DMS53 (cell line): ENCODE measurements around the gene MCOLN1.

Experiments used
- DNase-seq: peaks from one replicate; lab custom pipeline; 2025; lab: John Stamatoyannopoulos, UW

Gene MCOLN1

DNA sequence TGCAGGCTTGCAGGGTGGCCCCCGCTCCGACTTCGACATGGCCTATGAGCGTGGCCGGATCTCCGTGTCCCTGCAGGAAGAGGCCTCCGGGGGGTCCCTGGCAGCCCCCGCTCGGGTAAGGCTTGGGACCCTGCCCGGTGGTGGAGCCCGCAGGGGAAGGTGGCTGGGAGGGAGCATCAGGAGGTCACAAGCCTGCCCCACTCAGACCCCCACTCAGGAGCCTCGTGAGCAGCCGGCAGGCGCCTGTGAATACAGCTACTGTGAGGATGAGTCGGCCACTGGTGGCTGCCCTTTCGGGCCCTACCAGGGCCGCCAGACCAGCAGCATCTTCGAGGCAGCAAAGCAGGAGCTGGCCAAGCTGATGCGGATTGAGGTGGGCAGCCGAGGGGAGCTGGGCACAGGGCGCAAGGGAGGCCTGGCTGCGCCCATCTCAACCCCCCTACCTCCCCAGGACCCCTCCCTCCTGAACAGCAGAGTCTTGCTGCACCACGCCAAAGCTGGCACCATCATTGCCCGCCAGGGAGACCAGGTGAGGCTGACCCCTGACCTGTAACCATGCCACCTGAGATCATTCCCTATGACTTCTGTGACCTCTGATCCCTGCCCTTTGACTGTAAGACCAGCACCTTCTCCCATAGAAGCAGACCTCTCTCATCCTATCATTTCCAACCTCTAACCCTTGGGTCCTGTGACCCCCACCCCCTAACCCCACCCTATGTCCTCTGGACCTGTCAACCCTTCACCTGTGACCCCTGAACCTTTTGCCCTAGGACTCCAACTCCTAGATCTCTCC, 20.3 kb downstream of the MCOLN1 start:
- DNase-seq = no peak

- no peak for DNase-seq
Observed at GRCh38 chr19:7544626-7545025, 22.2 kb downstream of the MCOLN1 start.

DNA sequence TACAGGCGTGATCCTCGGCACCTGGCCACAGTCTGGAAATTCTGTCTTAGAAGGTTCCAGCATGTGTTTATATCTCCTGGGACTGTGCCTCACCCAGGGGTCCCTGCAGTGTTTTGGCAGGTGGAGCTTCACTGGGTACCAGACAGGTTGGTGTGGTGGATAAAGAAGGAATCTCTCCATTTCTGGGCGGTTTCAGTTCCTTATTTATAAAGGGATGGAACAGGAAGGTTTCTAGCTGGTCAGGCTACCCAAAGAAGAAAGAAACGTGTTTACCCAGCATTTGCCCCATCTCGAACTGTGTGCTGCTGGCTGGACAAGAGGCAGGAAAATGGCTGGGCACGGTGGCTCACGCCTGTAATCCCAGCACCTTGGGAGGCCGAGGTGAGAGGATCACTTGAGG, 22.9 kb downstream of the MCOLN1 start:
- no peak for DNase-seq

DNA sequence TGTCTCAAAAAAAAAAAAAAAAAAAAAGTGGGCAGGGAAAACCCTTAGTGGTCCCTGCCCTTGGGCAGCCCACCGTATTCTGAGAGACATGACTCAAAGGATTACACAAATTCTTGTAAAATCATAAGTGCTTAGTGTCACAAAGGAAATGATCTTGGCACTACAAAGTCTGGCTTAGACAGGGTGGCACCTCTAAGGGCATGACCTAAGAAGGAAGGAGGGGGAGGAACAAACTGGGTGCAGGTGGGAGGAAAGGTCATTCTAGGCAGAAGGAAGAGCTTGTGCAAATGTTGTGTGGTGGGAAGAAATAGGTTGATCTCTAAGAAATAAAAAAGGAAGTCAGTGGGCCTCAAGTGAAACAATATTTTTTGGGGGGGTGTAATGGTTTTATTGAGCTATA, 23.5 kb downstream of the MCOLN1 start:
- no peak for DNase-seq

DNA sequence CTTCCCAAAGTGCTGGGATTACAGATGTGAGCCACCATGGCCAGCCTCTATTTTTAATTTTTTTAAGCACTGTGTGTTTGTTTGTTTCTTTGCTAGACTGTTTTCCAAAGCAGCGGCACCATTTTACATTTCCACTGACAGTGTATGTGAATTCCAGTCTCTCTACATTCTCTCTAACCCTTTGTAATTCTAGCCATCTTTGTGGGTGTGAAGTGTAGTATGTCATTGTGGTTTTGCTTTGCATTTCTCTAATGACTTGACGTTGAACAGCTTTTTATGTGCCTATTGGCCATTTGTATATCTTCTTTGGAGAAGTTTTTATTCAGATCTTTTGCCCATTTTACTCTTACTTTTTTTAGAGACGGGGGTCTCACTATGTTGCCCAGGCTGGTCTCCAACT, 24.7 kb downstream of the MCOLN1 start:
- no peak for DNase-seq

GRCh38 chr19:7549429-7550148, 27.2 kb downstream of the MCOLN1 start:
- DNase-seq = no peak

GRCh38 chr19:7550169-7550770, 27.8 kb downstream of the MCOLN1 start:
- DNase-seq = no peak

DNA sequence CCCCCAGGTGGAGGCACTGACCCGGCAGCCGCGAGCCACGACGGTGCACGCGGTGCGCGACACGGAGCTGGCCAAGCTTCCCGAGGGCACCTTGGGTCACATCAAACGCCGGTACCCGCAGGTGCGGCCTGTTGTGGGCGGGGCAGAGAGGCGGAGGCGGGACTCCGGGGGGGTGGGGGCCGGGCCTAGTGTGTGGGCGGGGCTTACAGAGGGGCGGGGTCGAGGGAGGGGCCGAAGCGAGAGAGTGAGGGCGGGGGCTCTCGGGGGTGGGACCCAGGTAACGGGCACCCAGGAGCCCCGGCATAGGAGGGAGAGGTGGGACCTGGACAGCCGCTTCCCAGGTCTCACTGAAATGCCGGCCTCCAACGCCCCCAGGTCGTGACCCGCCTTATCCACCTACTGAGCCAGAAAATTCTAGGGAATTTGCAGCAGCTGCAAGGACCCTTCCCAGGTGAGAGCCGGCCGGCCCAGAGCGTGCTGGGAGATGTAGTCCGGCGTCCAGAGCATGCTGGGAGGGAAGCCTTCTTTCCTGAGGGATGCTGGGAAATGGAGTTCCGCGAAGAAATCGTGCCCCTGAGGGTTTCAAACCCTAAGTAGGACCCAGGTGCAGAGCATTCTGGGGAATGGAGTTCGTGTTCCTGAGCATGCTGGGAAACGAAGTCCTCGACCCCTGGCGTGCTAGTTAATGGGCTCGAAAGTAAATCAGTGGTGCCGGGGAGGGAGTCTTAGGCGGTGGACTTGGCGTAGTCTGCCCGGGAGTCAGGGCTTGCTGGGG, 28.8 kb downstream of the MCOLN1 start:
- peak; percentile 49 for DNase-seq

DNA sequence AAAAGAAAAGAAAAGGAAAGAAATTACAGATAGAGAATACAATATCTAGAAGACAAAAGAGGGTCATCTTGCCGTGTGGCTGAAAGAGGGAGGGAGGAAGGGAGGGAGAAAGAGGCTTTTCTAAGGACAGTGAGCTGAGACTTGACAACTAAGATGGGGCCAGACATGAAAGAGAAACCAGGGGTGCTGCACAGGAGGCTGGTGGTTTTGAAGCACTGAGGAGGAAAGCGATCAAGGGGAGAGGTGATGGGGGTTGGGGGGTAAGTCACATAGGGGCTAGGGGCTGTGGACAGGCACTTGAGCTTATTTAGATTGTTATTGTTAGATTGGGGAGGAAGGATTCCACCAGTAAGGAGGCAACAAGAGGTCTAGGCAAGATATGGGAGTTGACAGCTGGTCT, 30.4 kb downstream of the MCOLN1 start:
- no peak for DNase-seq

- no peak for DNase-seq
Observed at GRCh38 chr19:7554565-7554964, 32.1 kb downstream of the MCOLN1 start.

DNA sequence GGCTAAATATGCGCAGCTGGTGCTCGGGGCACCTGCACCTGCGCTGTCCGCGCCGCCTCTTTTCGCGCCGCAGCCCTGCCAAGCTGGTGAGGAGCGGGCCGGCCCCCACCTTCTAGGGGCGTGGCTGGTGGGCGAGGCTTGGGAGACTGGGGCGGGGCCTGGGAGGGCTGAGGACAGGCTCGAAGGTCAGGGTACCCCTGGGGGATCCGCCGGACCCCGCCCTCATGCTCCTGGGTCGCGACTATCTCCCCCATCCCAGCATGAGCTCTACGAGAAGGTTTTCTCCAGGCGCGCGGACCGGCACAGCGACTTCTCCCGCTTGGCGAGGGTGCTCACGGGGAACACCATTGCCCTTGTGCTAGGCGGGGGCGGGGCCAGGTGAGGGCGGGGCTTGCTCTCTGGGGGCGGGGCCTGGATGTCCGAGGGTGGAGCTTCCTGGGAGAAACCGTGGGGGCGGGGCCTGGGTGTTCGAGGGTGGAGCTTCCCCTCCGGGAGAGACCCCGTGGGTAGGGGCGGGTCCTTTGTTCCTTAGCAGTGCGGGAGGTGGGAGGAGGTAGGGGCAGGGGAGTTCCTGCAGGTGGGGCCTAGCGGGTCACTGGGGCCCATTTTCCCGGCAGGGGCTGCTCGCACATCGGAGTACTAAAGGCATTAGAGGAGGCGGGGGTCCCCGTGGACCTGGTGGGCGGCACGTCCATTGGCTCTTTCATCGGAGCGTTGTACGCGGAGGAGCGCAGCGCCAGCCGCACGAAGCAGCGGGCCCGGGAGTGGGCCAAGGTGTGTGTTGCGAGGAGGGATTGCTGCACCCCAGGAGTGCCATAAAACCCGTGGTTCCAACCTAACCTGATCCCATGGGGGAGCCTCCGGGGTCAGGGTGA, 32.8 kb downstream of the MCOLN1 start:
- peak; percentile 25 for DNase-seq

- DNase-seq = no peak
Observed at GRCh38 chr19:7556696-7557315, 34.4 kb downstream of the MCOLN1 start.

- no peak for DNase-seq
Observed at GRCh38 chr19:7558667-7559066, 36.2 kb downstream of the MCOLN1 start.

- no peak for DNase-seq
Observed at GRCh38 chr19:7559102-7559501, 36.7 kb downstream of the MCOLN1 start.

DNA sequence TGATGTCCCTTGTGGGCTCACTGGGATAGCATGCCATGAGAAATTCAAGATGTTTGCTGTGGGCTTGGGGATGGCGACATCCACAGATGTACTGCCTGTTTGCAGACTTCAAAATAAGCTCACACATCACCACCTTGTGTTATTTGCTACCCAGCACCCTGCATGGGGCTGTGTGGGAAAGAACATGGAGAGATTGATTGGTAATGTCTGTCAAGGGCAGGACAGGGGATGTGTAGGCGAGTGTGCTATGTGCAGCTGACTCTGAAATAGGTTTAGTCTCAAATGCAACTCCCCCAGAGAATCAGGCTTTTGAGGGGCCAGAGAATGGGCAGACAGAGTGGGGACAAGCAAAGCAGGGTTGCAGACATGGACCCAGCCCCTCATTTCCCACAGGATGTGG, 37.8 kb downstream of the MCOLN1 start:
- no peak for DNase-seq

- no peak for DNase-seq
Observed at GRCh38 chr19:7561325-7561724, 38.9 kb downstream of the MCOLN1 start.

GRCh38 chr19:7562646-7563393, 40.4 kb downstream of the MCOLN1 start:
- no peak for DNase-seq

GRCh38 chr19:7564866-7565265, 42.4 kb downstream of the MCOLN1 start:
- DNase-seq = no peak

DNA sequence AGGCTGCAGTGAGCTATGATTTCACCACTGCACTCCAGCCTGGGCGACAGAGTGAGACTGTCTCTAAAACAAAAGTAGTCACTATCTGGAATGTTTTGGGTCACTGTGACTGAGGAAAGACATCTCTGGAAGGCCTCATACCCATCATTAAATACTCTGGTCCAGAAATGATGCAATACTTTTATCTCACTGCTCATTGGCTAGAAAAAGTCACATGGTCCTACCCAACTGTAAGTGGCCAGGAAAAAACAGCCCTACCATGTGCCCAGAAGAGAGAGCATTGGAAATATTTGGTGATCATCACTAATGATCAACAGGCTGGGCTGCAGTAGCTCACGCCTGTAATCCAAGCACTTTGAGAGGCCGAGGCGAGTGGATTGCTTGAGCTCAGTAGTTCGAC, 42.9 kb downstream of the MCOLN1 start:
- no peak for DNase-seq

- no peak for DNase-seq
Observed at GRCh38 chr19:7570761-7571160, 48.3 kb downstream of the MCOLN1 start.
